Liver (tissue), 9 donors: ENCODE results near the gene CD82. TPM values are rescaled to one million over a fixed set of nuclear protein-coding genes. Genes with fewer than 3 reads are reported as not detected.
"Not testable (repeated sequence)": the region's sequence is repeated elsewhere in the genome, so short reads cannot be mapped to it uniquely, and the experiment has no call there.

Experiments used
- DNase-seq: peaks from one replicate; pipeline ENCODE4 v3.0.0-alpha.2; 2017; ENCODE audit warnings: low spot score
- H3K27ac ChIP-seq, 2 donors: one replicate each; pipeline ENCODE4 v1.7.0; 2013; ENCODE audit warnings: inconsistent platforms in 2 of 2, low read length in 2 of 2, control low read depth in 1 of 2, low read depth in 1 of 2, mild to moderate bottlenecking in 1 of 2
- H3K27me3 ChIP-seq, 4 donors: one replicate each; pipeline versions ENCODE4 v1.6.1 to v1.7.0; 2013; ENCODE audit warnings: low read length in 3 of 4, inconsistent platforms in 1 of 4, mild to moderate bottlenecking in 1 of 4, moderate library complexity in 1 of 4; ENCODE audit not compliant: control insufficient read depth in 4 of 4, insufficient read depth in 4 of 4
- H3K36me3 ChIP-seq, 4 donors: one replicate each; pipeline versions ENCODE4 v1.6.1 to v1.7.0; 2013; ENCODE audit warnings: low read length in 3 of 4, mild to moderate bottlenecking in 3 of 4, low read depth in 1 of 4, moderate library complexity in 1 of 4; ENCODE audit not compliant: control insufficient read depth in 4 of 4, insufficient read depth in 3 of 4
- H3K4me1 ChIP-seq, 4 donors: one replicate each; pipeline versions ENCODE4 v1.6.1 to v1.7.0; 2013; ENCODE audit warnings: low read length in 3 of 4, mild to moderate bottlenecking in 3 of 4, moderate library complexity in 1 of 4; ENCODE audit not compliant: control insufficient read depth in 4 of 4, insufficient read depth in 4 of 4
- H3K4me3 ChIP-seq, 3 donors: one replicate each; pipeline versions ENCODE4 v1.6.1 to v1.7.0; 2013; ENCODE audit warnings: low read length in 3 of 3, control low read depth in 1 of 3, low read depth in 1 of 3, mild to moderate bottlenecking in 1 of 3
- H3K9ac ChIP-seq, 2 donors: one replicate each; pipeline ENCODE4 v1.7.0; 2013; ENCODE audit warnings: low read length in 2 of 2, mild to moderate bottlenecking in 2 of 2, moderate library complexity in 2 of 2, control low read depth in 1 of 2, low read depth in 1 of 2
- H3K9me3 ChIP-seq, 4 donors: one replicate each; pipeline versions ENCODE4 v1.6.1 to v1.7.0; 2013; ENCODE audit warnings: low read length in 3 of 4; ENCODE audit not compliant: control insufficient read depth in 4 of 4
- ATF3 ChIP-seq: IDR thresholded peaks from 2 replicates; pipeline ENCODE4 v1.6.1; 2016; ENCODE audit warnings: antibody characterized with exemption
- CTCF ChIP-seq: fragments of 150-350 bp; IDR thresholded peaks from 2 replicates; pipeline ENCODE4 v1.5.1; 2017; ENCODE audit warnings: improper control_type of control experiment, low read depth, low read length; ENCODE audit not compliant: missing input control
- EGR1 ChIP-seq, 2 donors: IDR thresholded peaks; 2 replicates each; pipeline ENCODE4 v1.6.1; 2016 to 2018; ENCODE audit warnings: antibody characterized with exemption in 2 of 2, low read depth in 2 of 2
- FOXA1 ChIP-seq: IDR thresholded peaks from 2 replicates; pipeline ENCODE4 v1.6.1; 2016; ENCODE audit warnings: antibody characterized with exemption
- HNF4G ChIP-seq: IDR thresholded peaks from 2 replicates; pipeline ENCODE4 v1.6.1; 2016; ENCODE audit warnings: antibody characterized with exemption
- MAX ChIP-seq: IDR thresholded peaks from 2 replicates; pipeline ENCODE4 v1.6.1; 2016; ENCODE audit warnings: antibody characterized with exemption
- NR2F2 ChIP-seq: IDR thresholded peaks from 2 replicates; pipeline ENCODE4 v1.6.1; 2016; ENCODE audit warnings: antibody characterized with exemption
- RAD21 ChIP-seq, 2 donors: IDR thresholded peaks; 2 replicates each; pipeline ENCODE4 v1.6.1; 2016; ENCODE audit warnings: antibody characterized with exemption in 2 of 2, mild to moderate bottlenecking in 2 of 2
- RXRA ChIP-seq, 2 donors: IDR thresholded peaks; 2 replicates each; pipeline ENCODE4 v1.6.1; 2017 to 2018; ENCODE audit warnings: antibody characterized with exemption in 2 of 2, mild to moderate bottlenecking in 1 of 2
- TAF1 ChIP-seq: conservative IDR thresholded peaks from 2 replicates; pipeline ENCODE4 v1.6.1; 2016; ENCODE audit warnings: antibody characterized with exemption, mild to moderate bottlenecking
- YY1 ChIP-seq: IDR thresholded peaks from 2 replicates; pipeline ENCODE4 v1.6.1; 2016; ENCODE audit warnings: antibody characterized with exemption, mild to moderate bottlenecking
- ZBTB33 ChIP-seq: IDR thresholded peaks from 2 replicates; pipeline ENCODE4 v1.6.1; 2016; ENCODE audit warnings: antibody characterized with exemption
- WGBS: extraction: QIAGEN DNeasy Blood & Tissue Kit; methylation state at CpG from one replicate; pipeline ENCODE4 v1.1.7; 2013; 5-methylcytosine and 5-hydroxymethylcytosine counted together
- polyA plus RNA-seq, 2 donors: library from polyadenylated mRNA; stranded (reverse) in 1 of 2; unstranded in 1 of 2; fragments of 200-250 nt in 1 of 2; fragments of >200 nt in 1 of 2; fragmentation: Nextera tagmentation in 1 of 2; extraction: Ambion mirVana in 1 of 2; gene quantifications; one replicate each; pipeline versions ENCODE4 v1.2.1 to v1.2.3, GENCODE V29; 2013 to 2015
- total RNA-seq, 2 donors: library from RNA; depleted of rRNA; stranded (reverse); fragments of >200 nt; gene quantifications; one replicate each; pipeline ENCODE4 v1.2.3, GENCODE V29; 2014
- donor health status: healthy.
- donor health status: healthy.
- donor health status: healthy.
- donor health status: healthy.
- donor health status: healthy.

The CD82 gene
- total and polyA plus RNA-seq, 4 donors: 27.4 to 82.6 (median 47.8) TPM

- TF ChIP-seq ATF3 (no peak), TAF1 (no peak), HNF4G (no peak), CTCF (peak; percentile 18), RAD21 (IDR thresholded peaks at IDR 0.05) (peak; percentile 58 to 67), RXRA (IDR thresholded peaks at IDR 0.05) (no peak), FOXA1 (no peak)
- no peaks in the 10 kb centered on the region for H3K4me1 ChIP-seq
- H3K27ac ChIP-seq: no peak overlapping the region
- H3K4me3 ChIP-seq: no peak overlapping the region
- no peak overlapping the region for H3K9ac ChIP-seq
- H3K27me3 ChIP-seq: peaks cover 0 to 2% (median 0%) of the 10 kb centered on the region in 4 donors
- no peaks in the 10 kb centered on the region for H3K36me3 ChIP-seq
- H3K9me3 ChIP-seq: no peaks in the 10 kb centered on the region
- 34% methylated on average over 3 of the region's 3 CpGs for WGBS
- DNase-seq: no peak
Observed at GRCh38 chr11:44658506-44658850, 93.0 kb downstream of the CD82 start.

GRCh38 chr11:44659641-44660040 is 94.2 kb downstream of the CD82 start:
- H3K9me3 ChIP-seq: no peaks in the 10 kb centered on the region
- H3K4me1 ChIP-seq: no peaks in the 10 kb centered on the region
- 65% methylated on average over 4 of the region's 4 CpGs for WGBS
- H3K9ac ChIP-seq: no peak overlapping the region
- no peak for DNase-seq
- H3K27ac ChIP-seq: no peak overlapping the region
- TF ChIP-seq EGR1 (IDR thresholded peaks at IDR 0.05; ENCODE audit: low read depth in 2 of 2) (no peak), HNF4G (no peak), ZBTB33 (no peak), NR2F2 (no peak), YY1 (no peak), MAX (no peak), FOXA1 (no peak), TAF1 (no peak)
- H3K36me3 ChIP-seq: no peaks in the 10 kb centered on the region
- H3K4me3 ChIP-seq: no peak overlapping the region
- H3K27me3 ChIP-seq: peaks cover 0 to 2% (median 0%) of the 10 kb centered on the region in 4 donors

GRCh38 chr11:44660535-44660934 is 95.1 kb downstream of the CD82 start:
- H3K27me3 ChIP-seq, H3K4me3 ChIP-seq, H3K27ac ChIP-seq, H3K4me1 ChIP-seq, H3K9me3 ChIP-seq, H3K36me3 ChIP-seq, DNase-seq, H3K9ac ChIP-seq: not testable (repeated sequence)
- 95% methylated on average over 3 of the region's 3 CpGs for WGBS
